K562 (cell line): ENCODE measurements around the gene PRDX1. TPM values are rescaled to one million over a fixed set of nuclear protein-coding genes. Genes with fewer than 3 reads are reported as not detected.
A peak's percentile ranks its signal among the peaks of the same experiment; 100 is the strongest.

Experiments used
- CTCF ChIP-seq, 3 experiments: IDR thresholded peaks in 2 of 3; conservative IDR thresholded peaks in 1 of 3; 2 replicates each; pipeline ENCODE4 v1.5.1; 2011 to 2012; ENCODE audit warnings: low read length in 3 of 3, mild to moderate bottlenecking in 3 of 3, control low read depth in 2 of 3, improper control_type of control experiment in 1 of 3, inconsistent platforms in 1 of 3, low read depth in 1 of 3, mixed read lengths in 1 of 3, moderate library complexity in 1 of 3; ENCODE audit not compliant: insufficient read depth in 2 of 3
- ELF1 ChIP-seq: fragments of 200-800 bp; sonication (Bioruptor generic); IDR thresholded peaks from 2 replicates; pipeline ENCODE4 v1.6.1; 2016; ENCODE audit warnings: missing genetic modification characterization, missing compliant biosample characterization
- HMG20A ChIP-seq: fragments of 450-650 bp; formaldehyde crosslinking; conservative IDR thresholded peaks from 2 replicates; pipeline ENCODE4 v1.4.0; 2020; ENCODE audit warnings: mild to moderate bottlenecking, mixed read lengths
- HNRNPH1 ChIP-seq: fragments of 200-400 bp; formaldehyde crosslinking; optimal IDR thresholded peaks from 2 replicates; pipeline ENCODE3; 2017; ENCODE audit warnings: low read depth, mild to moderate bottlenecking, low read length, moderate library complexity
- LARP7 ChIP-seq: fragments of 450-650 bp; IDR thresholded peaks from 2 replicates; pipeline ENCODE4 v1.6.1; 2016
- RBM25 ChIP-seq: fragments of 200-400 bp; formaldehyde crosslinking; IDR thresholded peaks from 2 replicates; pipeline ENCODE4 v1.6.1; 2018; ENCODE audit warnings: low read length, low read depth, moderate library complexity; ENCODE audit not compliant: severe bottlenecking
- SMC3 ChIP-seq: conservative IDR thresholded peaks from 2 replicates; pipeline ENCODE4 v1.6.1; 2011; ENCODE audit warnings: low read depth, low read length, improper control_type of control experiment; ENCODE audit not compliant: insufficient read depth
- ZMIZ1 ChIP-seq, 2 experiments: fragments of 150-350 bp in 1 of 2; IDR thresholded peaks; 2 replicates each; pipeline ENCODE4 v1.6.1; 2012 to 2016; ENCODE audit warnings: low read depth in 2 of 2, low read length in 2 of 2, mild to moderate bottlenecking in 1 of 2, moderate library complexity in 1 of 2
- ZNF57 ChIP-seq: fragments of 450-650 bp; formaldehyde crosslinking; IDR thresholded peaks from 2 replicates; pipeline ENCODE4 v1.4.0; 2020; ENCODE audit warnings: mild to moderate bottlenecking, moderate library complexity
- ZNF583 ChIP-seq: fragments of 250-450 bp; sonication (Bioruptor Pico); IDR thresholded peaks from 2 replicates; pipeline ENCODE4 v1.4.0; 2020
- ZNF668 ChIP-seq: fragments of 250-450 bp; sonication (Bioruptor Pico); IDR thresholded peaks from 2 replicates; pipeline ENCODE4 v1.8.0; 2022; ENCODE audit warnings: mild to moderate bottlenecking, inconsistent platforms
- polyA plus RNA-seq, 8 experiments: library from polyadenylated mRNA; depleted of rRNA in 4 of 8; stranded (reverse) in 5 of 8; unstranded in 3 of 8; fragments of >200 nt; fragmentation: Nextera tagmentation in 2 of 8; fragmentation: Illumina TruSeq in 1 of 8; extraction: Ambion mirVana in 2 of 8; extraction: Trizol in 1 of 8; gene quantifications; 2 replicates each; pipeline versions ENCODE4 v1.2.1 to v1.2.3, GENCODE V29; 2011 to 2014; ENCODE audit warnings: inconsistent platforms in 1 of 8, missing spikeins in 1 of 8
- total RNA-seq, 7 experiments: library from RNA; depleted of rRNA in 6 of 7; stranded (reverse); fragments of >200 nt in 6 of 7; fragmentation: Illumina TruSeq in 2 of 7; extraction: Trizol in 2 of 7; gene quantifications; 2 replicates each; pipeline versions ENCODE4 v1.2.1 to v1.2.3, GENCODE V29; 2011 to 2021; ENCODE audit warnings: low replicate concordance in 1 of 7
- TF ChIP-seq, protein P1 (sequence below): fragments of 200-800 bp; sonication (Bioruptor generic); IDR thresholded peaks from 2 replicates; pipeline ENCODE4 v1.6.1; 2016; ENCODE audit warnings: missing genetic modification characterization, missing compliant biosample characterization
- TF ChIP-seq, protein P2 (sequence below), 2 experiments: fragments of 200-800 bp in 1 of 2; sonication (Bioruptor generic) in 1 of 2; sonication (generic) in 1 of 2; formaldehyde crosslinking in 1 of 2; IDR thresholded peaks in 1 of 2; conservative IDR thresholded peaks in 1 of 2; 2 replicates each; pipeline versions ENCODE4 v1.5.0 to v1.6.1; 2016 to 2020; ENCODE audit warnings: missing compliant biosample characterization in 1 of 2, missing genetic modification characterization in 1 of 2, missing genetic modification reagents in 1 of 2

The PRDX1 gene
- total and polyA plus RNA-seq, 9 of the 15 experiments (the other 6 are each of a cell fraction or from before 2014, with no cell fraction given) = 748 to 2,388 (median 1,045) TPM

- TF ChIP-seq, protein P1, sequence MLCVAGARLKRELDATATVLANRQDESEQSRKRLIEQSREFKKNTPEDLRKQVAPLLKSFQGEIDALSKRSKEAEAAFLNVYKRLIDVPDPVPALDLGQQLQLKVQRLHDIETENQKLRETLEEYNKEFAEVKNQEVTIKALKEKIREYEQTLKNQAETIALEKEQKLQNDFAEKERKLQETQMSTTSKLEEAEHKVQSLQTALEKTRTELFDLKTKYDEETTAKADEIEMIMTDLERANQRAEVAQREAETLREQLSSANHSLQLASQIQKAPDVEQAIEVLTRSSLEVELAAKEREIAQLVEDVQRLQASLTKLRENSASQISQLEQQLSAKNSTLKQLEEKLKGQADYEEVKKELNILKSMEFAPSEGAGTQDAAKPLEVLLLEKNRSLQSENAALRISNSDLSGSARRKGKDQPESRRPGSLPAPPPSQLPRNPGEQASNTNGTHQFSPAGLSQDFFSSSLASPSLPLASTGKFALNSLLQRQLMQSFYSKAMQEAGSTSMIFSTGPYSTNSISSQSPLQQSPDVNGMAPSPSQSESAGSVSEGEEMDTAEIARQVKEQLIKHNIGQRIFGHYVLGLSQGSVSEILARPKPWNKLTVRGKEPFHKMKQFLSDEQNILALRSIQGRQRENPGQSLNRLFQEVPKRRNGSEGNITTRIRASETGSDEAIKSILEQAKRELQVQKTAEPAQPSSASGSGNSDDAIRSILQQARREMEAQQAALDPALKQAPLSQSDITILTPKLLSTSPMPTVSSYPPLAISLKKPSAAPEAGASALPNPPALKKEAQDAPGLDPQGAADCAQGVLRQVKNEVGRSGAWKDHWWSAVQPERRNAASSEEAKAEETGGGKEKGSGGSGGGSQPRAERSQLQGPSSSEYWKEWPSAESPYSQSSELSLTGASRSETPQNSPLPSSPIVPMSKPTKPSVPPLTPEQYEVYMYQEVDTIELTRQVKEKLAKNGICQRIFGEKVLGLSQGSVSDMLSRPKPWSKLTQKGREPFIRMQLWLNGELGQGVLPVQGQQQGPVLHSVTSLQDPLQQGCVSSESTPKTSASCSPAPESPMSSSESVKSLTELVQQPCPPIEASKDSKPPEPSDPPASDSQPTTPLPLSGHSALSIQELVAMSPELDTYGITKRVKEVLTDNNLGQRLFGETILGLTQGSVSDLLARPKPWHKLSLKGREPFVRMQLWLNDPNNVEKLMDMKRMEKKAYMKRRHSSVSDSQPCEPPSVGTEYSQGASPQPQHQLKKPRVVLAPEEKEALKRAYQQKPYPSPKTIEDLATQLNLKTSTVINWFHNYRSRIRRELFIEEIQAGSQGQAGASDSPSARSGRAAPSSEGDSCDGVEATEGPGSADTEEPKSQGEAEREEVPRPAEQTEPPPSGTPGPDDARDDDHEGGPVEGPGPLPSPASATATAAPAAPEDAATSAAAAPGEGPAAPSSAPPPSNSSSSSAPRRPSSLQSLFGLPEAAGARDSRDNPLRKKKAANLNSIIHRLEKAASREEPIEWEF (CRISPR knock-in tag) = no peak
- TF ChIP-seq ELF1 (peak; percentile 79), SMC3 (no peak), HNRNPH1 (no peak), ZNF668 (CRISPR knock-in tag) (no peak; the same call in 1 of the 2 replicates), LARP7 (peak; percentile 38), ZNF57 (CRISPR knock-in tag) (0 out of 2 replicates have a peak, but pooled peaks have one; percentile 72), RBM25 (no peak), HMG20A (CRISPR knock-in tag) (no peak), ZMIZ1 (IDR thresholded peaks at IDR 0.05; ENCODE audit: low read depth in 2 of 2, low read length in 2 of 2) (peak in 1 of 2 experiments; percentile 61; a peak in 1 of 4 replicates), CTCF (IDR thresholded peaks at IDR 0.05 in 2 of 3, conservative IDR thresholded peaks at IDR 0.05 in 1 of 3; ENCODE audit: insufficient read depth in 2 of 3, low read depth in 1 of 3, low read length in 3 of 3) (peak in 2 of 3 experiments; percentile 4 to 11; a peak in 1 of 6 replicates), ZNF583 (CRISPR knock-in tag) (no peak)
- TF ChIP-seq, protein P2, sequence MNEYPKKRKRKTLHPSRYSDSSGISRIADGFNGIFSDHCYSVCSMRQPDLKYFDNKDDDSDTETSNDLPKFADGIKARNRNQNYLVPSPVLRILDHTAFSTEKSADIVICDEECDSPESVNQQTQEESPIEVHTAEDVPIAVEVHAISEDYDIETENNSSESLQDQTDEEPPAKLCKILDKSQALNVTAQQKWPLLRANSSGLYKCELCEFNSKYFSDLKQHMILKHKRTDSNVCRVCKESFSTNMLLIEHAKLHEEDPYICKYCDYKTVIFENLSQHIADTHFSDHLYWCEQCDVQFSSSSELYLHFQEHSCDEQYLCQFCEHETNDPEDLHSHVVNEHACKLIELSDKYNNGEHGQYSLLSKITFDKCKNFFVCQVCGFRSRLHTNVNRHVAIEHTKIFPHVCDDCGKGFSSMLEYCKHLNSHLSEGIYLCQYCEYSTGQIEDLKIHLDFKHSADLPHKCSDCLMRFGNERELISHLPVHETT (CRISPR knock-in tag; conservative IDR thresholded peaks at IDR 0.05 in 1 of 2, IDR thresholded peaks at IDR 0.05 in 1 of 2) = peak in 1 of 2 experiments; percentile 87; a peak in 2 of 4 replicates
These were observed 29.0 kb upstream of the PRDX1 start, which contains the start of gene AKR1A1 (continued) for GRCh38 chr1:45550401-45551351.
